GM19395 (cell line): ENCODE data around the gene BPHL.
"Not testable (repeated sequence)": the region's sequence is repeated elsewhere in the genome, so short reads cannot be mapped to it uniquely, and the experiment has no call there.

Source experiments
- ATAC-seq: cut with Tn5 transposase; IDR thresholded peaks from one replicate; pipeline ENCODE4 v1.9.1; 2021; ENCODE audit warnings: mild to moderate bottlenecking, moderate library complexity; ENCODE audit not compliant: unreplicated experiment

BPHL gene

DNA sequence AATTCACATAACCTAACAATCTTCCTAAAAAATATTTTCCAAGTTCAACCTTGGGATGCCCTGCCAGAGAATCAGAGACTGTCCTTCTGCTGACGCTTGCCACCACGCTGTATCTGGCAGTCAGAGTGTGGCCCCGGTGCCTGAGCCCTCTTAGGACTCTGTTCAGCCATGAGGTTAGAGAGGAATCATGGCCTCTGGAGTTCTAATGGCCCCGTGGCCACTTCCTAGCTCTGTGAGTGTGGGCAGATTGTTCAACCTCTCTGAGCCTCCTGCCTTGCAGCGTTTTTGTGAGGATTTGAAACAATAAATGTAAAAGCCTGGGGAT is 2.2 kb downstream of the BPHL start:
- no peak for ATAC-seq

DNA sequence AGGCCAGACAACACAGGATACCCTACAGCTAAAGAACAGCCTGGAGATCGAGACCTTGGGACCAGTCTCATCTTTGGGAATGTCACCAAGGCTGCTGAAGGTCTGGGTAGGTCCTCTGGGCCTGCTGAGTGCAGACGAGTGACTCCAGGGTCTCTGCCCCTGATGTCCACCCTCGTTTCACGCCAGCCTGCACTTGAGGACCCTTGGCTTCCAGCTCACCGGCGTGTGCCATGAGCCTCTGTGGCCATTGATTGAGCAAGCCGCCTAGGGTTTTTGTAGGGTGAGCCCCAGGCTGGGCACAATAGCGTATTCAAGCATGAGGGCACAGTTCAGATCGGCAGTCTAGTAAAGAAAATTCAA is 4.3 kb downstream of the BPHL start:
- ATAC-seq = no peak

DNA sequence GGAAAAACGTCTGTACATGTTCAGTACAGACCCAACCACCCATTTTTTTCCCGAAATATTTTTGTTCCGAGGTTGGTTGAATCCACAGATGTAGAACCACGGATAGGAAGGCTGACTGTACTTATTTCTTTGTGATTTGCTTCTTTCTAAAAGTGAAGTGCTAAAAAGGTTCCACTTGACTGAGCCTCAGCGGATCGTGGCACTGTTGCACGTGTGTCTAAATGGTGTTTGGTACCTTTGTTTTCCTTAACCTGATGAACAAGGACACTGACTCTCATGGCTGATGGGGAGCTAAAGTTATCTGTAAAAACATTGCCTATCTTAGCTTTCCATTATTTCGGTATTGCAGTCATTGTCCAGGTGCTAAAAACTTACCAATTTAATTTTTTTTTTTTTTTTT is 6.2 kb downstream of the BPHL start:
- no peak for ATAC-seq

DNA sequence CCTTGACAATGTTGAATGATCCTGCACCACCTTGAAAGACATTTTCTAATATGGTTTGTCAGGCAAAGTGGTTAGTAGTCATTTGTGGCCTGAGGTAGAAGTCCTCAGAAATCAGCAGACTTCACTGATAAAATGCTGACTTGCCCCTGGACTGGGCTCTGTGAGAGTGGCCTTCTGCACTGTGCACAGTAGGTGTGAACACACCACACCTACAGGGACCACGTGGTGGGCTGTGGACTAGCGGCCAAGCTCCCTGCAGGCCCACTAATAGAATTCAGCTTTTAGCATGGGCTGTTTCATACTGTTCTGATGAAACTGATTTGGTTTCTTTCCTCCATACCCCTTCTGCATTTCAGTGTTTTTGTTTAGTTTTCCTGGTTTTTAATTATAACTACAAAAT is 7.3 kb downstream of the BPHL start:
- ATAC-seq = no peak

DNA sequence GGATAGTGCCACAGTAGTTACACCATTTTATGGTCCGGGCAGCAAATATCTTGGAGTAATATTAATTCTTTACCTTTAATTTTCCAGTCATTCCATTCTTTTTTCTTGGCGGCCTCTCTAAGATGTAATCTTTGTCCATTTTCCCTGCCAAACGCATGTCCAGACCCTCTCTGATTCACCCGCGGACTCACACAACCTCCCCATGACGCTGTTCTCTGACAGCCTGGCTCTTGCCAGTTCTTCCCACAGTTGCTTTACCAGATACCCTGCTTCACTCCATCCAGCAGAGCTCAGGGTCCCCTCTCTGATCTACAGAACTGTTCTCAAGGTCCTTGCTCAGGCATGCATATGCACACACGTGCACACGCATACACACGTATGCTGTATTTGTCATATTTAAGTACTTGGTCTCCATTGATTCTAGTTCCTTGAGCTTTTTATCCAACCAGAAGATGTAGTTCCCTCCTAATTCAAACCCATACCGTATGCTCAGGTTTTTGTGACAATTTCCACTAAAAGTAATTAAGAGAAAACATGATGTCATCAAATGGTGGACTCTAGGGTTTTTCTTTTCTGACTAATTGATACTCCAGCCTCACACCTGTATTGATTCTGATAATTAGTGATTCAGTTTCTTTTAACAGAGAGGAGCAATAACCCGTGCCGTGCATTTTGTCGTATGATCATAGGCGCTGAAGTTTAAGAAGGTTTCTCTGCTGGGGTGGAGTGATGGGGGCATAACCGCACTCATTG is 10.0 kb downstream of the BPHL start:
- ATAC-seq = no peak

DNA sequence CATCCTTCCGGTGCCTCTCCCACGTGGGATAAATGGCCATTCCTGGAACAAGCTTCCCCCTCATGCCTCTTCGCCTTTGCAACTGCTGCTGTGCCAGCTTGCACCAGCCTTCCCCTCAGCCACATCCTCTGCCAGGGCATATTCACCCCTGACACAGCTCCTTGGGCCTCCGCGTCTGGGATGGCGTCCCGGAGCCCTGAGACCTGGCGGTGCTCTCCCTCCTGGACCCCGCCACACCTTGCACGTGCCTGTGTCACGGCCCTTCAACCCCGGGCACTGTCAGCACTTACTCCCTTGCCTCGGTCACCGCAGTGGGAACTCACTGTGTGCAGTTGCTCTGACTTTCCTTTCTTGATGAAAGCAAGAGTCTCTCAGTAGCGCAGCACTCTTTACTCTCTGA is 13.2 kb downstream of the BPHL start:
- ATAC-seq = no peak

DNA sequence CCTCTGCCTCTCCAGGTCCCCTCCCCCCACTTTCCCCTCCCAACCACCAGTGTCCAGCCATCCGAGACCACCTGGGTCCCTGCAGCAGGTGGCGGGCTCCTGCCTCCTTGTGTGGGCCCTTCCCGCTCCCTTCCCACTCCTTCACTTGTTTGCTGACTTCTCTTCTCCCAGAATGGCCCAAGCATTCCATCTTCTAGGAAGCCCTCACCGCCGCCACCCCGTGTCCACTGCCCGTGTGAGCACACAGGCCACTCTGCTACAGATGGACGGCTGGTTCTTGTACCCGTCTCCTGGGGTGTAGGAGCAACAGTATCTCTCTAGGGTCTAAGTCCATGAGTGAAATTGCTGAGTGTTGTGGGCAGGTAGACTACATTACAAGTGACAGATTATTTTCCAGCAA is 15.0 kb downstream of the BPHL start:
- no peak for ATAC-seq

DNA sequence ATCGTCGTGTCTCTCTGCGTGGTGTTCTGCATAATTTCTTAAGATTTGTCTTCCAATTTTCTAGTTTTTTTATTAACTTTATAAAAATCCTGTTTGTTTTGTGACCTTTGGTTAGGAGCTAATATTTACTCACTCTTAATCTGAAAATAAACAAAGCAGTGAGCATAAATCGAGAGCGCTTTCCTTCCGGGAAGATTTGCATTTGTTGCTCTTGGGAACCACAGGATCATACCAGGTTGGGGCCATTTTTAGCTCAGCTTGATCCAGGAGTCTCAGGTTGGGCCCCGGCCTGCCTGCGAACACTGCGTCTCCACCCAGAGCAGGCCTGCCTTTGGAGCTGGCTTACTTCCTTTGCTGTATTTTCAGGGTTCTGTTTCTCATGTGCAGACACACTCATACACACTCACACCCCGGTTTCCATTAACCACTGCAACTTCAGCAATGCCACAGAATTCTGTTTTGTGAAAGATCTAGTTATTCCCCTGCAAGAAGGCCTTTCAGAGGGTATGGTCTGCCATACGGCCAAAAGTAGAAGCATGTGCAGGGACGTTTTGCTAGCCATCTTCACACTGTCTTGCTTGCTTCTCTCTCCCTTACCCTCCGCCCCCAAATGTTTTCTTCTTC is 17.3 kb downstream of the BPHL start:
- ATAC-seq = no peak

DNA sequence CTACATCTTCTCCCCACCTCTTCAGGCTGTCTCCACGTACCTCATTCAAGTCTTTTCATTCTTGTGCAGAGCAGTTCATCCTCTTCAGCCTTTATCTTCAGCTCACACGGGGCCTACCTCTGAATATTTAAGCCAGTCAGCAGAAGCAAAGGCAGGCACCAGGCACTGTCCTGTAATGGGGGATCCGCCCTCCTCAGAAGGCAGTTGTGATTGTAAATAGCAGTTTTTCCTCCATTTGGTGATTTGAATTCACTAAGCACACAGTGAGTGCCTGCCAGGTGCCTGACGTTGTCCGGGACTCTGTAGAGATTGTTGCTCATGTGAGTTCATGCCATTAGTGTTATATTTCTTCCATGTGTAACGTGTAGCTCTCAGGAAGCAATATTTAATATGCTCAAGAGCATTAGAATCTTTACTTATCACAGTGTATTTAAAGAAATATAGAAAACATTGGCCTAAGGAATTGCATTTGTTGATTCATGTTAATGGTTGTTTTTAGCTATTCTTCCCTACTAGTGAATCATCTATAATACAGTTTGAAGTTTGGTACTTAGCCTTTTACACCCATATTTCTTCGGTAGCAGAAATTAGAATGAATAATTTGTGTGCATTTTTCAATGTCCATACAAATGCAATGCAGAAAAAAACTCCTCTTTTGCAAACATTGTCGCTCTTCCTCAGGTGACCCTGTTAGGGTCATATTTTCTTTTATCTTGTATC is 17.9 kb downstream of the BPHL start:
- ATAC-seq = no peak

DNA sequence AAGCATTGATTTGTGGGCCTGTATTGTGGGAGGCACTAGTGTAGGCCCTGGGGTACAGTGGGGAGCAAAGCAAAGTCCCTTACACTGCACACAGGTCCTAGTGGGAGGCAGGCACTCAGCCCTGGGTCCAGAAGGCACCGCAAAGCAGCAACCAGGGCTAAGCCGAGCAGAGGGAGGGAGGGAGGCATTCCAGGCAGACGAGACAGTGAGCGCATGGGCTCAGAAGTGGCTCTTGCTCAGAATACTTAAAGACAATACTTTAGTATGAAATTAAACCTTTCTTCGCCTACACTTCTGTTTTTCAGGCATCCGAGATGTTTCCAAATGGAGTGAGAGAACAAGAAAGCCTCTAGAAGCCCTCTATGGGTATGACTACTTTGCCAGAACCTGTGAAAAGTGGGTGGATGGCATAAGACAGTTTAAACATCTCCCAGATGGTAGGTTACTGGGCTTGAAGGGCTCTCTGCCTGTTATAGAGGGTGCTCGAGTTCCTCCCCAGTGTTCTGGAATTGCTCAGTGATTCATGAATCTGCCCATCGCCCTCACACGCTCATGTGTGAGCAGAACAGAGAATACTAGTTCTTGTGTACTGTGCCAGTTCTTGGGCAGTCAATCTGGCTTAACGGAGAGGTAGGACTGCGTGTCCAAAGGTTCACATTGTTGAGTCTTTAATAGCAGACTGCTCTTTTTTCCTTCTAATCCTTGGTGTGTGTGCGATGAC is 18.7 kb downstream of the BPHL start:
- ATAC-seq = no peak

DNA sequence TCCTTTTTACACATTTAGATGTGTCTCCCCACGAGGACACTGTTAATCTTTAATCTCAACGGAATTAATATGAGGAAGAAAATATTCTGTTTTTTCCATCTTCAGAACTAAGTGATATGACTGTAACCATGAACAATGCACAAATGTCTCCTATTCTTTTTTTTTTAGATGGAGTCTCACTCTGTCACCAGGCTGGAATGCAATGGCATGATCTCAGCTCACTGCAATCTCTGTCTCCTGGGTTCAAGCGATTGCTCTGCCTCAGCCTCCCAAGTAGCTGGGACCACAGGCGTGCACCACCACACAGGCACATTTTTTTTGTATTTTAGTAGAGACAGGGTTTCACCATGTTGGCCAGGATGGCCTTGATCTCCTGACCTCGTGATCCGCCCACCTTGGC is 19.4 kb downstream of the BPHL start:
- ATAC-seq = not testable (repeated sequence)

DNA sequence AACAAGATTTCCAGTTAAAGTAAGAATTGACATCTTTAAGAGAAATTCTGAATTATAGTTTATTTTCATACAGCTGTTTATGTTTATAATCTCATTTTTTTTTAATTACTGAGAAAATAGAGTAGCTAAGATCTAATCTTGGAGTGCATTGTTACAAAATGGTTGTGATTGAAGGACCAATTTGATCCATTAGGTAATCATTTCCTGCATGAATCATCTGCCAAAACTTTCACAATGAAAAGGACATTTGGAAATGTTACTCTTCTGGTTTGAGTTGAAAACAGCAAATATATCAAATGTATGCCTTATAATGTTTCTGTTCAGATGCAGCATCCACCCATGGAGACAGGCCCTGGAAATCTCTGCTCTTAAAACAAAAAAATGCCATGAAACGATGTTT is 19.8 kb downstream of the BPHL start:
- no peak for ATAC-seq

DNA sequence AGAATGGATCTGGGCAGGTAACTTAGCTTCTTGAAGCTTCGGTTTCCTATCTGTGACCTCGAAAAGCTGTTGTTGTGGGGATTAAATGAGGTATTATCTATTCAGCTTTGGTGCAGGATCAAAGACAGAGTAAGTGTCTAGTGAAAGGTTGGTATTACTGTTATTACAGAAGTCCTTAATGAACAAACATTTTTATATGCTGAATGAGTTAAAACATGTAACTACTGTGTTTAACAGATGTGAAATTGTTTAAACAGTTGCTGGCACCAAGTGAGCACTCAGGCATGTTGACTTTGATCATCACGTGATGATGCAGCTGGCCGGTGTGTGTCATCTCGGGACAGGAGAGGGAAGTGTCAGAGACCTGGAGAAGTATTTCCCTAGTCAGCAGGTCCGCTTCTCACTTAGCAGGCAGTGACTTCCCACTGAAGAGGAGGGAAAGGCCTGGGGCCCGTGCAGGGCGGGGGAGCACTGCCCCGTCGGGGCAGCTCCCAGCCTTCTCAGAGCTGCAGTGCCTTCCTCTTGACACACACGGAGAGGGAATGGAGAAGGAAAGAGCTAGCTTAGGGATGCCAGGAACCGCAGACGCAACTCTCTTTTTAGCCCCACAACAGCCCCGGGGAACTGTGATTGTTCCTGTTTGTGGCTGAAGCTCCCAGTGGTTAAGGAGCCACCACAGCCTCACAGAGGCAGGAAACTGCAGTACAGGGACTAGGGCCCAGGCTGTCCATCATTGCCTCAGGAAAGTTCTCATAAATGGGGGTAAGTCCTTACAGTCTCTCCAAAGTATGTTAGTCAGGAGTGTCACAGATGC is 20.8 kb downstream of the BPHL start:
- ATAC-seq = no peak

DNA sequence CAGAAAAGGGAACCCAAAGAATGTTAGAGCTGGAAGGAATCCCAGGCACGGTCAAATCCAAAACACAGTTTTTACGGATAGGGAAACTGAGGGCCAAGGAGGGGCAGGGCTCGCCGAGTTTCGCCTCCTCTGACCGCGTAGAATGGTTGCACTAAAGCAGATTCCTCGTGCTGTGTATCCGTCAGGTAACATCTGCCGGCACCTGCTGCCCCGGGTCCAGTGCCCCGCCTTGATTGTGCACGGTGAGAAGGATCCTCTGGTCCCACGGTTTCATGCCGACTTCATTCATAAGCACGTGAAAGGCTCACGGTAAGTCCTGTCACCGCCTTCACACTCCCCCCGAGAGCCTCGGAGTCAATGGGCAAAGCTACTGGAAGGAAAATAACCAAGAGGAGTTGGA is 21.7 kb downstream of the BPHL start:
- no peak for ATAC-seq

DNA sequence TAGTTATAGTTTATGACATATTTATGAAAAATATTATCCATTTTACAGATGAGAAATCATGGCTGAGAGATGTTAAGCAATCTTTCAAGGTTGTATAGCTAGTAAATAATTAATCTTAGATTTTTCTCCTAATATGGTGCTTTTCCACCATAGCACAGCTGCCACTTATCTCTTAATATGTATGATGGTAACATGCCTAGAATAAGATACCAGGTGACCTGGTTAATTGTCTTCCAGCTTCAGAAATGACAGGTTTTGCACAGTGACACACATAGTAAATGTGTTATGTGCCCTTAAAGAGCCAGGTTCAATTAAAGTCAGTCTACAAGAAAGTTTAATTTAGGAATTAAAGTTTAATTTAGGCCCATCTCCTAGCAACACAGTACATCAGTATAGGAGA is 24.0 kb downstream of the BPHL start:
- ATAC-seq = no peak

DNA sequence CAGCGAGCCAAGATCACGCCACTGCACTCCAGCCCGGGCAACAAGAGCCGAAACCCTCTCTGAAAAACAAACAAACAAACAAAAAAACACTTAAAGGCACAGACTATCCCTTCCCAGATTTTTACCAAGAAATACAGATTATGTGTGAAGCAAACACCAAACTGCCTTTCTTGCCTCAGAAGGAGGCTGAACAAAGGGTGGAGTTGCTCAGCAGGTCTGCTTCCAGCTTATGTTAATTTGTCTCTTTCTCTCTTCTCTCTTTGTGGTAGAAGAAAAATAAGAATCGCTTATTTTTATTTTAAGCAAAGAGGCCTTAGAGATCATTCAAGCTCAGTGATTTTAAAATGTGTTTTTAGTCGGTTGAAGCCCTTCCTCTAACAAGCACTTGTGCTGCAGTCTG is 24.6 kb downstream of the BPHL start:
- no peak for ATAC-seq

DNA sequence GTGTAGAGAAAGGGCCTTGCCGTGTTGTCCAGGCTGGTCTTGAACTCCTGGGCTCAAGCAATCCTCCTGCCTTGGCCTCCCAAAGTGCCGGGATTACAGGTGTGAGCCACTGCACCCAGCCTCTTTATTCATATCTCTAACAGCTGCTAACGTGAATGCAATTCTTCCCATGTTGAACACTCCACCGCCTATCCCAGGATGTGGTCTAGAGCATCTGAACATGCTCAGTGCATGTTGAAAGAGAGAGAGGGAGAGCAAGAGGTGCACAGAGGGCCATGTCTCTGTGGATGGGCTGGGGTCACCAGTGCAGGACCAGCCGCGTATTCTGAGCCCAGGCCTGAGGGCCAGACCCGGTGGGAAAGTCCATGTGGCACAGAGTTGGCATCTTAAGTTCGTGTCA is 26.1 kb downstream of the BPHL start:
- no peak for ATAC-seq

DNA sequence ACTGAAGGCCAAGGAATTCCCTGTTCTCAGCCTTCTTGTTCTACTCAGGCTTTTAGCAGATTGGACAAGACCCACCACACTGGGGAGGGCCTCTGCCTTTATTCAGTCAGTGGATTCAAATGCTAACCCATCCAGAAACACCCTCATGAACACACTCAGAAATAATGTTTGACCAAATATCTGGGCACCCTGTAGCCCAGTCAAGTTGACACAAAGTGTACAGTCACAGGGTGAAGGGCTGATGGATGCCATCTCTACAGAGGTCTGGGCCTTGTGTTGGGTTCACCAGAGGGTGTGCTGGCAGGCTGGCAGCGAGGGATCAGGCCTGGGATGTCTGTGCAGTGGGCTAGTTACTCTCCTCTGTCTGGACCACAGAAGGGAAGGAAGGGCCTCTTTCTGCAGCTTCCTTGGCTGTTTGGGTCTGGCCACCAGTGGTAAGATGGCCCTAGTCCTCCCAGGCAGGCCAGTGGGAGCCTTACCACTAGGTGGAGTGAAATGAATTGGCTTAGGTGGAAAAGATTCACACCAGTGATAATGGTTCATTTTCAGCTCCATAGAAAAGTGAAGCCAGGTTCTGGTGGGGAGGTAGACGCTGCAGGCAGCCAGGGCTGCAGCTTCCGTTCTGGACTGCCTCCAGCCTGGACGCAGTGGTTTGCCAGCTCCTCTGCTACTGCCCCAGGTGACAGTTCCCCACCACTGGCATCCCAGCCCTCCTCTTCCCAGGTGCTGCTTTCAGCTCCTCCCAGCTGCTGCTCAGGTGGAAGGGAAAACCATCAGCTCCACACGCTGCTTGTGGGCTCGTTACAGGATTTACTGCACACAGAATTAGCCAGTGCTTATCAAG is 29.6 kb downstream of the BPHL start:
- no peak for ATAC-seq

DNA sequence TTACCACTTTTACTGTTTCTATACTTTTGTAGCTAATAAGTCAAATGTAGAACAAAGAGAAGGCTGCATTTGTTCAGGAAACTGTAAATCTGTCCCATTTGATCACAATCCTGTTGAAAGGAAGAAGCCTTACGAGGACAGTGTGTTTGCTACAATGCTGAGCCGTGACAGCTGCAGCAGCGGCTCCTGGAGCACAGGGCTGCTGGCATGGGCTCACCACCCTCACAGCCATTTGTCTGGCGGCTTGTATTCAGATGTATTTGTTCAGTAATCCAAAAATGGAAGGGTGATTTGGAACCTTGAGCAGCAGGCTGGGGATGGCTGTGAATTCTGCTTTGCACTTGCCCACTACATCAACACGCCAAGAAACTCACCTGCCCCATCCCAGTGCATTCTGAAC is 33.2 kb downstream of the BPHL start:
- no peak for ATAC-seq

DNA sequence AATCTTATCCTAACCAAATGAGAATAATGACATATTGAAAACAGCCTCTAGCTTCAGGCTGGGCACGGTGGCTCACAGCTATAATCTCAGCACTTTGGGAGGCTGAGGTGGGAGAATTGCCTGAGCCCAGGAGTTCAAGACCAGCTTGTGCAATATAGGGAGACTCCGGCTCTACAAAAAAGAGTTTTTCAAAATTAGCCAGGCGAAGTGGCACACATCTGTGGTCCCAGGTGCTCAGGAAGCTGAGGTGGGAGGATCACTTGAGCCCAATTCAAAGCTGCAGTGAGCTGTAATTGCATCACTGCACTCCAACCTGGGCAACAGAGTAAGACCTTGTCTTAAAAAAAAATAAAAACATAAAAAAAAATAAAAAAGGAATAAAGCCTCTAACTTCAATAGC is 34.2 kb downstream of the BPHL start:
- no peak for ATAC-seq
